ENCODE measurements around the gene LDLRAP1.
A peak's percentile ranks its signal among the peaks of the same experiment; 100 is the strongest.

The LDLRAP1 gene, protein sequence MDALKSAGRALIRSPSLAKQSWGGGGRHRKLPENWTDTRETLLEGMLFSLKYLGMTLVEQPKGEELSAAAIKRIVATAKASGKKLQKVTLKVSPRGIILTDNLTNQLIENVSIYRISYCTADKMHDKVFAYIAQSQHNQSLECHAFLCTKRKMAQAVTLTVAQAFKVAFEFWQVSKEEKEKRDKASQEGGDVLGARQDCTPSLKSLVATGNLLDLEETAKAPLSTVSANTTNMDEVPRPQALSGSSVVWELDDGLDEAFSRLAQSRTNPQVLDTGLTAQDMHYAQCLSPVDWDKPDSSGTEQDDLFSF

DNA sequence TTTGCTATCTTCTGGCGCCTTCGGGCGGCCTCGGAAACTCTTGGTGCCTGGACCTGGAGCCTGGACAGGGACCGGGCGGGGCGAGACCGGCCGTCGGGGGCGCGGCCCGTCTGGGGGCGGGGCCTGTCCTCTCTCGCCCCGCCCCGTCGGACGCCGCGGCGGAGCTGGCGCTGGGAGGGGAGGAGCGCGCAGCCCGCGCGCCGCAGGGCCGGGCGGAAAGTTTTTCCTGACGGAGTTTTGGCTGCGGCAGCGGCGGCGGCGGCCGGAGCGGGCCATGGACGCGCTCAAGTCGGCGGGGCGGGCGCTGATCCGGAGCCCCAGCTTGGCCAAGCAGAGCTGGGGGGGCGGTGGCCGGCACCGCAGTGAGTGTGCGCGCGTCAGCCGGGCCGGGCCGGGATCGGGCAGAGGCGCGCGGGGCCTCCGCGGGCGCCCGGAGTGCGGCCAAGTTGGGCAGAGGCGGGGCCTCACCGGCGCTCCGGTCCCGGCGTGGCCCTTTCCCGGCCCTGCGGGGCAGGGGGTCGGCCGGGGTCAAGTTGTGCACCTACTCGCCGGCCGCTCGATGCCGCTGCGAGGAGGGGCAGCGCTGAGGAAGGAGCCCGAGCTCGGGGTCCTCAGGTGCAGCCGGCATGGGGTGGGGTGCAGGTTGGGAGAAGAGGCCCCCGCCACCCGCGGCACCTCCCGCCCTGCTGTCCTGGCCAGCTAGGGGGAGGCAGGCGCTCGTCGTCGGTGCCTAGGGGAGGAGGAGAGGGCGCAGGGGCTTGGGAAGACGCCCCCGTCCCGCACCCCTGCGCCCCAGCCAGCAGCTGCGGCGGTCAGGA lies at the start of gene LDLRAP1:
LDLRAP1 (plus strand) TSS at position 182 of the 818 bp plus-strand sequence; CDS start at position 275, 93 bp downstream.
- Histone ChIP-seq H3K79me2 (ENCODE audit: insufficient read depth, low read length) (no peaks in the 10 kb centered on the region), H3K4me2 (ENCODE audit: low read depth, low read length, poor library complexity, severe bottlenecking) (peak within 1 kb of the TSS; percentile 45), H3K36me3 (ENCODE audit: low read length) (no peaks in the 10 kb centered on the region), H2AFZ (ENCODE audit: low read depth, low read length, severe bottlenecking) (no peak within 1 kb of the TSS), H3K9me3 (ENCODE audit: insufficient read depth, low read length) (no peaks in the 10 kb centered on the region), H3K9ac (ENCODE audit: low read length) (peak within 1 kb of the TSS; percentile 29; the same call in 1 of the 2 replicates), H3F3A (ENCODE audit: insufficient read depth) (no peaks in the 10 kb centered on the region), H3K27me3 (ENCODE audit: low read length) (no peaks in the 10 kb centered on the region), H3K27ac (ENCODE audit: low read depth, low read length) (no peak within 1 kb of the TSS), H3K4me3 (ENCODE audit: insufficient read depth, low read length, poor library complexity, severe bottlenecking) (peak within 1 kb of the TSS; percentile 46), H3K9me2 (replicated peaks; ENCODE audit: insufficient read depth, low read length) (no peaks in the 10 kb centered on the region), H4K20me1 (ENCODE audit: low read depth, low read length) (no peaks in the 10 kb centered on the region)
- TF ChIP-seq, protein P1, sequence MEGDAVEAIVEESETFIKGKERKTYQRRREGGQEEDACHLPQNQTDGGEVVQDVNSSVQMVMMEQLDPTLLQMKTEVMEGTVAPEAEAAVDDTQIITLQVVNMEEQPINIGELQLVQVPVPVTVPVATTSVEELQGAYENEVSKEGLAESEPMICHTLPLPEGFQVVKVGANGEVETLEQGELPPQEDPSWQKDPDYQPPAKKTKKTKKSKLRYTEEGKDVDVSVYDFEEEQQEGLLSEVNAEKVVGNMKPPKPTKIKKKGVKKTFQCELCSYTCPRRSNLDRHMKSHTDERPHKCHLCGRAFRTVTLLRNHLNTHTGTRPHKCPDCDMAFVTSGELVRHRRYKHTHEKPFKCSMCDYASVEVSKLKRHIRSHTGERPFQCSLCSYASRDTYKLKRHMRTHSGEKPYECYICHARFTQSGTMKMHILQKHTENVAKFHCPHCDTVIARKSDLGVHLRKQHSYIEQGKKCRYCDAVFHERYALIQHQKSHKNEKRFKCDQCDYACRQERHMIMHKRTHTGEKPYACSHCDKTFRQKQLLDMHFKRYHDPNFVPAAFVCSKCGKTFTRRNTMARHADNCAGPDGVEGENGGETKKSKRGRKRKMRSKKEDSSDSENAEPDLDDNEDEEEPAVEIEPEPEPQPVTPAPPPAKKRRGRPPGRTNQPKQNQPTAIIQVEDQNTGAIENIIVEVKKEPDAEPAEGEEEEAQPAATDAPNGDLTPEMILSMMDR (IDR thresholded peaks at IDR 0.05; ENCODE audit: insufficient read depth, low read length, poor library complexity, severe bottlenecking) = no peak
- TF ChIP-seq EZH2phosphoT487 (conservative IDR thresholded peaks at IDR 0.05; ENCODE audit: low read length) = no peak

DNA sequence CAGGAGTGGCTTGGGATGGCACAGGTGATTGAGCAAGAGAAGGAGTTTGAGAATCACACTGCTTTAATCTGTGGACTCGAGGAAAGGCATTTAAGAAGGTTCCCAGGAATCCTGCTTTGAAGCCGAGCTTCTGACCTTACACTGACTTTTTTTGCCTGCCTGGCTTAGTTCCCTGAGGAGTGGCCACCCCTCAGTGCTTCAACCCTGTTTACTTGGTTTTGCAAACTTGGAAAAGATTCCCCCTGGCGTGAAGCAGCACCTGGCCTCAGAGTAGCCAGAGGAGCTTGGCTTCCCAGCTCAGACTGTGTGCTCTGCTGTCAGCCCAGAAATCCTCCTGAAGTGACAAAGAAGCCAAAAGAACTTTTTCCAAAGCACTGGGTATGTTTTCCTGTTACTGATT lies 48.5 kb upstream of the LDLRAP1 start:
- Histone ChIP-seq H3K9me3 (ENCODE audit: insufficient read depth, low read length) (no peaks in the 10 kb centered on the region), H3K27me3 (ENCODE audit: low read length) (no peaks in the 10 kb centered on the region), H3K27ac (ENCODE audit: low read depth, low read length) (no peak overlapping the region), H2AFZ (ENCODE audit: low read depth, low read length, severe bottlenecking) (no peak overlapping the region), H3K4me3 (ENCODE audit: insufficient read depth, low read length, poor library complexity, severe bottlenecking) (no peak overlapping the region), H3K9me2 (replicated peaks; ENCODE audit: insufficient read depth, low read length) (no peaks in the 10 kb centered on the region), H3K4me2 (ENCODE audit: low read depth, low read length, poor library complexity, severe bottlenecking) (no peak overlapping the region), H3K9ac (ENCODE audit: low read length) (no peak overlapping the region), H3K36me3 (ENCODE audit: low read length) (peaks cover 18% of the 10 kb centered on the region; the same call in 1 of the 2 replicates), H3F3A (ENCODE audit: insufficient read depth) (no peaks in the 10 kb centered on the region), H3K79me2 (ENCODE audit: insufficient read depth, low read length) (no peaks in the 10 kb centered on the region), H4K20me1 (ENCODE audit: low read depth, low read length) (no peaks in the 10 kb centered on the region)
- no peak for TF ChIP-seq EZH2phosphoT487 (conservative IDR thresholded peaks at IDR 0.05; ENCODE audit: low read length)
- TF ChIP-seq, protein P1 (IDR thresholded peaks at IDR 0.05; ENCODE audit: insufficient read depth, low read length, poor library complexity, severe bottlenecking) = no peak

DNA sequence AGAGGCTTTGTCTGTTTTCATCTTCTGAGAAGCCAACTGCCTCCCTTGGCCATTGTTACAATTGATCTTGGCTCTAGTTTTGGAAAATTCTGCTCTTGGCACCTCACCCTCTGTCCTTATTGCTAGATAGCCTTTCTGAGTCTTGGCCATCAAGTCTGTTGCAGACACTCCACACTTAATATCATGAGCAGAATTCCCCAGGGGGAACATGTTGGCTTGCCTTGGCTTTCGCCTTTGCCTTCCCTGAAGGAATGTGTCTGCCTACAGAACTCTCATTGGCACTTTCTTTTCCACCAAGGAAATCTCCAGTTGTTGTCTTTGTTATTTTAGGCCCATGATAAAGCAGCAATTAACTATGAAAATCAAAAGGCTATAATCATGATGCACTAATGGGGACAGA lies 42.7 kb upstream of the LDLRAP1 start:
- no peak for TF ChIP-seq EZH2phosphoT487 (conservative IDR thresholded peaks at IDR 0.05; ENCODE audit: low read length)
- TF ChIP-seq, protein P1 (IDR thresholded peaks at IDR 0.05; ENCODE audit: insufficient read depth, low read length, poor library complexity, severe bottlenecking) = no peak
- Histone ChIP-seq H3K36me3 (ENCODE audit: low read length) (0 out of 2 replicates have a peak, but pooled peaks cover 6% of the 10 kb centered on the region), H3K27ac (ENCODE audit: low read depth, low read length) (no peak overlapping the region)

More for the DNA sequence above, 42.7 kb upstream of the LDLRAP1 start:
- Histone ChIP-seq H3K4me2 (ENCODE audit: low read depth, low read length, poor library complexity, severe bottlenecking) (no peak overlapping the region), H3K79me2 (ENCODE audit: insufficient read depth, low read length) (no peaks in the 10 kb centered on the region), H3F3A (ENCODE audit: insufficient read depth) (no peaks in the 10 kb centered on the region), H3K9me3 (ENCODE audit: insufficient read depth, low read length) (no peaks in the 10 kb centered on the region), H3K27me3 (ENCODE audit: low read length) (no peaks in the 10 kb centered on the region), H4K20me1 (ENCODE audit: low read depth, low read length) (no peaks in the 10 kb centered on the region), H3K9me2 (replicated peaks; ENCODE audit: insufficient read depth, low read length) (no peaks in the 10 kb centered on the region), H3K4me3 (ENCODE audit: insufficient read depth, low read length, poor library complexity, severe bottlenecking) (no peak overlapping the region), H3K9ac (ENCODE audit: low read length) (no peak overlapping the region), H2AFZ (ENCODE audit: low read depth, low read length, severe bottlenecking) (no peak overlapping the region)
